GM12891 (cell line): ENCODE measurements around the gene RUNX1.

Experiments used
- DNase-seq: peaks from one replicate; pipeline ENCODE4 v3.0.0; 2011; ENCODE audit warnings: low spot score; ENCODE audit not compliant: insufficient read length
- FAIRE-seq: peaks from 2 replicates; lab custom pipeline; 2011; peaks lifted over from hg19 to GRCh38; lab: Jason Lieb, UNC
- PAX5 ChIP-seq: IDR thresholded peaks from 2 replicates; pipeline ENCODE4 v1.6.1; 2011; ENCODE audit warnings: low read length, moderate library complexity, mild to moderate bottlenecking; ENCODE audit not compliant: insufficient read depth, severe bottlenecking
- POLR2A ChIP-seq: IDR thresholded peaks from 2 replicates; pipeline ENCODE4 v1.6.1; 2011; ENCODE audit warnings: low read depth, low read length, control low read depth
- POLR2AphosphoS5 ChIP-seq: IDR thresholded peaks from 2 replicates; pipeline ENCODE4 v1.6.1; 2011; ENCODE audit warnings: low read depth, low read length, control low read depth
- POU2F2 ChIP-seq: IDR thresholded peaks from 2 replicates; pipeline ENCODE4 v1.6.1; 2011; ENCODE audit warnings: low read depth, mild to moderate bottlenecking, control low read depth, low read length, moderate library complexity
- SPI1 ChIP-seq: IDR thresholded peaks from 2 replicates; pipeline ENCODE4 v1.6.1; 2011; ENCODE audit warnings: low read depth, low read length, control low read depth
- TAF1 ChIP-seq: IDR thresholded peaks from 2 replicates; pipeline ENCODE4 v1.6.1; 2011; ENCODE audit warnings: low read depth, low read length, control low read depth

Gene RUNX1

GRCh38 chr21:35038772-35039319, 10.3 kb downstream of the RUNX1 start:
- TF ChIP-seq PAX5 (no peak), POLR2A (no peak), TAF1 (no peak), POLR2AphosphoS5 (no peak), SPI1 (no peak), POU2F2 (no peak)
- no peak for FAIRE-seq
- no peak for DNase-seq

GRCh38 chr21:35037384-35037765, 11.7 kb downstream of the RUNX1 start:
- TF ChIP-seq TAF1 (no peak), POLR2A (no peak), POU2F2 (no peak), PAX5 (no peak)
- DNase-seq = no peak
- FAIRE-seq = no peak

- DNase-seq (no peak), FAIRE-seq (no peak)
- TF ChIP-seq SPI1 (no peak), PAX5 (no peak), TAF1 (no peak), POLR2AphosphoS5 (no peak), POLR2A (no peak), POU2F2 (no peak)
These were observed 12.4 kb downstream of the RUNX1 start for GRCh38 chr21:35036465-35037383.

GRCh38 chr21:35035581-35035980, 13.5 kb downstream of the RUNX1 start:
- no peak for FAIRE-seq
- DNase-seq = no peak
- TF ChIP-seq POU2F2 (no peak), SPI1 (peak; percentile 62), PAX5 (no peak)

GRCh38 chr21:35035116-35035515, 14.0 kb downstream of the RUNX1 start:
- no peak for TF ChIP-seq SPI1
- no peak for TF ChIP-seq PAX5
- TF ChIP-seq TAF1 = no peak
- no peak for TF ChIP-seq POLR2AphosphoS5
- TF ChIP-seq POU2F2 = no peak
- no peak for TF ChIP-seq POLR2A
- DNase-seq (no peak), FAIRE-seq (no peak)

- TF ChIP-seq POLR2AphosphoS5 (no peak), POU2F2 (no peak), SPI1 (no peak), PAX5 (no peak), TAF1 (no peak), POLR2A (no peak)
- no peak for FAIRE-seq
- DNase-seq = no peak
These were observed 14.7 kb downstream of the RUNX1 start for GRCh38 chr21:35034203-35034926.

GRCh38 chr21:35032474-35033263, 16.4 kb downstream of the RUNX1 start:
- FAIRE-seq (no peak), DNase-seq (no peak)
- no peak for TF ChIP-seq SPI1
- no peak for TF ChIP-seq POU2F2
- no peak for TF ChIP-seq TAF1
- TF ChIP-seq POLR2AphosphoS5 = no peak
- no peak for TF ChIP-seq POLR2A
- TF ChIP-seq PAX5 = no peak

GRCh38 chr21:35028451-35028978, 20.6 kb downstream of the RUNX1 start:
- peak; percentile 44; the same call in 1 of the 2 replicates for TF ChIP-seq SPI1
- no peak for TF ChIP-seq POLR2AphosphoS5
- TF ChIP-seq PAX5 = no peak
- DNase-seq (no peak), FAIRE-seq (peak; percentile 28)

- no peak for DNase-seq
These were observed 21.3 kb downstream of the RUNX1 start for GRCh38 chr21:35027563-35028450.

More at GRCh38 chr21:35027563-35028450, 21.3 kb downstream of the RUNX1 start:
- FAIRE-seq = peak; percentile 71
- TF ChIP-seq SPI1 (no peak; the same call in 1 of the 2 replicates), POU2F2 (no peak), TAF1 (no peak), POLR2A (no peak), PAX5 (no peak)
